ENCODE results near the gene TENM3. TPM values are rescaled to one million over a fixed set of nuclear protein-coding genes. Genes with fewer than 3 reads are reported as not detected.

The TENM3 gene
- total RNA-seq, 1 experiment from 2014 or later: 34.1 TPM

- CTCF ChIA-PET: no interaction called here
- BruUV-seq (replicated peaks): no TSS peak
- no peaks in the 10 kb centered on the region for H3K4me1 Mint-ChIP-seq (ENCODE audit: insufficient read depth, unreplicated experiment)
- intact Hi-C loops (cut with micrococcal nuclease): no loop called here
- TF ChIP-seq CTCF (IDR thresholded peaks at IDR 0.05; ENCODE audit: unreplicated experiment): no peak
- H3K27me3 Mint-ChIP-seq (ENCODE audit: insufficient read depth, unreplicated experiment): no peaks in the 10 kb centered on the region
- POLR2A ChIA-PET: no interaction called here
- no peak overlapping the region for H3K27ac Mint-ChIP-seq (ENCODE audit: low read depth, unreplicated experiment)
- H3K4me3 Mint-ChIP-seq (ENCODE audit: unreplicated experiment): no peak overlapping the region
- H3K36me3 Mint-ChIP-seq (ENCODE audit: insufficient read depth, unreplicated experiment): peaks cover 6% of the 10 kb centered on the region
- DNase-seq (ENCODE audit: unreplicated experiment): no peak
- H3K9me3 Mint-ChIP-seq (ENCODE audit: unreplicated experiment): no peaks in the 10 kb centered on the region
These were observed 306.2 kb downstream of the TENM3 start for GRCh38 chr4:182549356-182549755.

GRCh38 chr4:182552948-182553347 is 309.7 kb downstream of the TENM3 start:
- H3K27ac Mint-ChIP-seq (ENCODE audit: low read depth, unreplicated experiment): no peak overlapping the region
- ChIA-PET POLR2A (no interaction called here), CTCF (no interaction called here)
- H3K27me3 Mint-ChIP-seq (ENCODE audit: insufficient read depth, unreplicated experiment): no peaks in the 10 kb centered on the region
- H3K36me3 Mint-ChIP-seq (ENCODE audit: insufficient read depth, unreplicated experiment): peaks cover 6% of the 10 kb centered on the region
- H3K4me3 Mint-ChIP-seq (ENCODE audit: unreplicated experiment): no peak overlapping the region
- DNase-seq (ENCODE audit: unreplicated experiment): no peak
- intact Hi-C loops (cut with micrococcal nuclease): no loop called here
- no peak for TF ChIP-seq CTCF (IDR thresholded peaks at IDR 0.05; ENCODE audit: unreplicated experiment)
- no TSS peak for BruUV-seq (replicated peaks)
- H3K4me1 Mint-ChIP-seq (ENCODE audit: insufficient read depth, unreplicated experiment): no peaks in the 10 kb centered on the region
- H3K9me3 Mint-ChIP-seq (ENCODE audit: unreplicated experiment): no peaks in the 10 kb centered on the region

GRCh38 chr4:182553653-182554052 is 310.5 kb downstream of the TENM3 start:
- no peaks in the 10 kb centered on the region for H3K4me1 Mint-ChIP-seq (ENCODE audit: insufficient read depth, unreplicated experiment)
- CTCF ChIA-PET: interaction anchor here (0.6 kb wide), 1 partner anchor 1578 kb away, joined by 5 read pairs; no protein-coding TSS in a partner anchor
- no peak overlapping the region for H3K27ac Mint-ChIP-seq (ENCODE audit: low read depth, unreplicated experiment)

GRCh38 chr4:182554736-182555135 is 311.5 kb downstream of the TENM3 start:
- Mint-ChIP-seq H3K27ac (ENCODE audit: low read depth, unreplicated experiment) (no peak overlapping the region), H3K27me3 (ENCODE audit: insufficient read depth, unreplicated experiment) (no peaks in the 10 kb centered on the region), H3K9me3 (ENCODE audit: unreplicated experiment) (no peaks in the 10 kb centered on the region), H3K4me3 (ENCODE audit: unreplicated experiment) (no peak overlapping the region), H3K4me1 (ENCODE audit: insufficient read depth, unreplicated experiment) (no peaks in the 10 kb centered on the region), H3K36me3 (ENCODE audit: insufficient read depth, unreplicated experiment) (peaks cover 6% of the 10 kb centered on the region)
- ChIA-PET CTCF (no interaction called here), POLR2A (no interaction called here)
- DNase-seq (ENCODE audit: unreplicated experiment): no peak
- intact Hi-C loops (cut with micrococcal nuclease): no loop called here
- no peak for TF ChIP-seq CTCF (IDR thresholded peaks at IDR 0.05; ENCODE audit: unreplicated experiment)
- BruUV-seq (replicated peaks): no TSS peak

More at GRCh38 chr4:182553653-182554052, 310.5 kb downstream of the TENM3 start:
- no TSS peak for BruUV-seq (replicated peaks)
- POLR2A ChIA-PET: interaction anchor here (0.6 to 0.9 kb wide), 2 partner anchors 61 to 182 kb away, joined by 3 read pairs; no protein-coding TSS in a partner anchor
- peaks cover 6% of the 10 kb centered on the region for H3K36me3 Mint-ChIP-seq (ENCODE audit: insufficient read depth, unreplicated experiment)
- H3K4me3 Mint-ChIP-seq (ENCODE audit: unreplicated experiment): no peak overlapping the region
- H3K27me3 Mint-ChIP-seq (ENCODE audit: insufficient read depth, unreplicated experiment): no peaks in the 10 kb centered on the region
- H3K9me3 Mint-ChIP-seq (ENCODE audit: unreplicated experiment): no peaks in the 10 kb centered on the region
- no peak for TF ChIP-seq CTCF (IDR thresholded peaks at IDR 0.05; ENCODE audit: unreplicated experiment)
- DNase-seq (ENCODE audit: unreplicated experiment): no peak
- intact Hi-C loops (cut with micrococcal nuclease): no loop called here
